GM12878 (cell line): ENCODE measurements around the gene GBGT1. TPM values are rescaled to one million over a fixed set of nuclear protein-coding genes. Genes with fewer than 3 reads are reported as not detected.

Experiments
- ATAC-seq: fragments of 200-7000 bp; cut with Tn5 transposase; 3 replicates; pipeline ENCODE4 v1.9.1; 2020; ENCODE audit warnings: mild to moderate bottlenecking, moderate library complexity
- BruUV-seq: library from RNA; stranded (reverse); fragments of 400-500 nt; replicated peaks from 2 replicates; lab custom pipeline; 2021; lab: Mats Ljungman, UMichigan
- CTCF ChIA-PET: fragments of 300-600 bp; sonication (Branson Sonifier 250); formaldehyde crosslinking; extraction: SDS; loops from one replicate; lab custom pipeline; 2021; ENCODE audit warnings: inconsistent platforms; lab: Yijun Ruan, JAX
- POLR2A ChIA-PET: fragments of 350-600 bp; formaldehyde crosslinking; extraction: SDS; loops from one replicate; lab custom pipeline; 2021; ENCODE audit warnings: inconsistent platforms; lab: Charles Lee
- RAD21 ChIA-PET: fragments of 300-600 bp; sonication (Branson Sonifier 250); formaldehyde crosslinking; loops from one replicate; lab custom pipeline; 2023; ENCODE audit warnings: antibody characterized with exemption; ENCODE audit not compliant: unreplicated experiment; lab: Charles Lee
- SMC1A ChIA-PET: fragments of 300-600 bp; sonication (Branson Sonifier 250); formaldehyde crosslinking; loops from one replicate; lab custom pipeline; 2023; ENCODE audit not compliant: unreplicated experiment, uncharacterized antibody; lab: Charles Lee
- DNase-seq: peaks from one replicate; pipeline ENCODE4 v3.0.0-alpha.2; 2011; ENCODE audit warnings: low read depth, low spot score
- FAIRE-seq: peaks from 3 replicates; lab custom pipeline; 2011; peaks lifted over from hg19 to GRCh38; lab: Jason Lieb, UNC
- H2AFZ ChIP-seq: 2 replicates; pipeline ENCODE4 v1.6.0; 2011; ENCODE audit warnings: low read depth, low read length, control low read depth; ENCODE audit not compliant: control insufficient read depth
- H3K27ac ChIP-seq: 2 replicates; pipeline ENCODE4 v1.5.1; 2011; ENCODE audit warnings: control low read depth; ENCODE audit not compliant: control insufficient read depth, insufficient read depth
- H3K27me3 ChIP-seq, 2 experiments: replicated peaks in 1 of 2; 2 replicates each; pipeline versions ENCODE4 v1.6.0 to v1.6.1; 2011; ENCODE audit warnings: low read length in 1 of 2; ENCODE audit not compliant: control insufficient read depth in 2 of 2, insufficient read depth in 2 of 2
- H3K36me3 ChIP-seq, 2 experiments: 2 replicates each; pipeline ENCODE4 v1.5.1; 2011; ENCODE audit warnings: low read length in 1 of 2; ENCODE audit not compliant: control insufficient read depth in 2 of 2, insufficient read depth in 2 of 2
- H3K4me1 ChIP-seq: 2 replicates; pipeline ENCODE4 v1.6.1; 2011; ENCODE audit warnings: mild to moderate bottlenecking, low read length, moderate library complexity, mixed read lengths; ENCODE audit not compliant: control insufficient read depth, insufficient read depth
- H3K4me2 ChIP-seq: 2 replicates; pipeline ENCODE4 v1.6.0; 2011; ENCODE audit warnings: control low read depth; ENCODE audit not compliant: control insufficient read depth, insufficient read depth
- H3K4me3 ChIP-seq: fragments of 200-600 bp; sonication (generic); 2 replicates; pipeline ENCODE4 v1.5.1; 2016
- H3K79me2 ChIP-seq: 2 replicates; pipeline ENCODE4 v1.6.0; 2011; ENCODE audit warnings: low read length; ENCODE audit not compliant: control insufficient read depth, insufficient read depth
- H3K9ac ChIP-seq: 2 replicates; pipeline ENCODE4 v1.8.0; 2011; ENCODE audit warnings: low read length, control low read depth, mixed read lengths; ENCODE audit not compliant: control insufficient read depth, insufficient read depth
- H3K9me3 ChIP-seq: replicated peaks from 3 replicates; pipeline ENCODE4 v1.5.1; 2011; ENCODE audit warnings: mild to moderate bottlenecking, low read length; ENCODE audit not compliant: control insufficient read depth, insufficient read depth
- H4K20me1 ChIP-seq: 2 replicates; pipeline ENCODE4 v1.6.0; 2011; ENCODE audit not compliant: control insufficient read depth, insufficient read depth
- ATF7 ChIP-seq: fragments of 450-650 bp; IDR thresholded peaks from 2 replicates; pipeline ENCODE4 v1.6.1; 2016; ENCODE audit warnings: low read depth, mild to moderate bottlenecking
- BHLHE40 ChIP-seq, 2 experiments: fragments of 450-650 bp in 1 of 2; IDR thresholded peaks; 2 replicates each; pipeline ENCODE4 v1.6.1; 2011 to 2017; ENCODE audit warnings: low read depth in 2 of 2, borderline replicate concordance in 1 of 2, improper control_type of control experiment in 1 of 2, low read length in 1 of 2, mild to moderate bottlenecking in 1 of 2
- BRCA1 ChIP-seq: IDR thresholded peaks from 2 replicates; pipeline ENCODE4 v1.6.1; 2011; ENCODE audit warnings: low read depth, low read length, improper control_type of control experiment
- CREM ChIP-seq: IDR thresholded peaks from 2 replicates; pipeline ENCODE4 v1.6.1; 2014; ENCODE audit warnings: antibody characterized with exemption, low read depth
- EGR1 ChIP-seq, 2 experiments: IDR thresholded peaks; 1 replicate in 1 of 2; 2 replicates in 1 of 2; pipeline ENCODE4 v1.6.1; 2011 to 2012; ENCODE audit warnings: low read depth in 2 of 2, low read length in 2 of 2, borderline replicate concordance in 1 of 2, mild to moderate bottlenecking in 1 of 2, moderate library complexity in 1 of 2
- LARP7 ChIP-seq: fragments of 450-650 bp; IDR thresholded peaks from 2 replicates; pipeline ENCODE4 v1.6.1; 2017; ENCODE audit warnings: mild to moderate bottlenecking
- NR2F1 ChIP-seq: fragments of 450-650 bp; conservative IDR thresholded peaks from 2 replicates; pipeline ENCODE4 v1.6.1; 2017; ENCODE audit warnings: mild to moderate bottlenecking
- NRF1 ChIP-seq: conservative IDR thresholded peaks from 2 replicates; pipeline ENCODE4 v1.6.1; 2011; ENCODE audit warnings: mild to moderate bottlenecking, low read depth, low read length, improper control_type of control experiment
- RAD21 ChIP-seq: IDR thresholded peaks from 2 replicates; pipeline ENCODE4 v1.6.1; 2011; ENCODE audit warnings: mild to moderate bottlenecking, low read depth, low read length, moderate library complexity; ENCODE audit not compliant: insufficient read depth
- SIN3A ChIP-seq: IDR thresholded peaks from 2 replicates; pipeline ENCODE4 v1.6.1; 2012; ENCODE audit warnings: low read depth, low read length, improper control_type of control experiment
- SMC3 ChIP-seq: IDR thresholded peaks from 2 replicates; pipeline ENCODE4 v1.6.1; 2011; ENCODE audit warnings: low read length, improper control_type of control experiment, borderline replicate concordance
- YY1 ChIP-seq: IDR thresholded peaks from 2 replicates; pipeline ENCODE4 v1.6.1; 2011; ENCODE audit warnings: low read depth, mild to moderate bottlenecking, low read length
- WGBS: methylation state at CpG from one replicate; pipeline ENCODE4 v1.1.6; 2016; ENCODE audit warnings: low lambda C conversion rate; ENCODE audit not compliant: insufficient replicate concordance, insufficient coverage; ENCODE audit errors: missing lambda C conversion rate; 5-methylcytosine and 5-hydroxymethylcytosine counted together
- in situ Hi-C: fragments of 300-500 bp; cut with MboI; formaldehyde crosslinking; loops from 9 replicates; pipeline ENCODE4 v1.14.3; 2018; ENCODE audit warnings: mixed read lengths
- intact Hi-C: fragments of 100-400 bp; cut with micrococcal nuclease; formaldehyde crosslinking; loops from one replicate; pipeline ENCODE4 v1.14.2; 2022; ENCODE audit not compliant: unreplicated experiment
- polyA plus RNA-seq, 11 experiments: library from polyadenylated mRNA; depleted of rRNA in 4 of 11; unstranded in 6 of 11; stranded (reverse) in 5 of 11; fragments of >200 nt; fragmentation: Nextera tagmentation in 4 of 11; fragmentation: Illumina TruSeq in 1 of 11; extraction: Ambion mirVana in 4 of 11; extraction: Trizol in 1 of 11; gene quantifications; 1 replicate in 1 of 11; 2 replicates in 10 of 11; pipeline versions ENCODE4 v1.2.1 to v1.2.3, GENCODE V29; 2011 to 2016; ENCODE audit warnings: inconsistent platforms in 2 of 11, missing spikeins in 2 of 11, low read depth in 1 of 11
- total RNA-seq, 4 experiments: library from RNA; depleted of rRNA in 3 of 4; stranded (reverse); fragments of >200 nt in 3 of 4; fragmentation: Illumina TruSeq in 1 of 4; extraction: Trizol in 1 of 4; gene quantifications; 2 replicates each; pipeline versions ENCODE4 v1.2.1 to v1.2.3, GENCODE V29; 2013 to 2021
- TF ChIP-seq, protein P1 (sequence below): fragments of 450-650 bp; IDR thresholded peaks from 2 replicates; pipeline ENCODE4 v1.6.1; 2018; ENCODE audit warnings: mild to moderate bottlenecking, low read depth, moderate library complexity; ENCODE audit not compliant: partially characterized antibody
- TF ChIP-seq, protein P2 (sequence below), 3 experiments: IDR thresholded peaks in 2 of 3; conservative IDR thresholded peaks in 1 of 3; 2 replicates each; pipeline ENCODE4 v1.5.1; 2011; ENCODE audit warnings: low read depth in 3 of 3, low read length in 3 of 3, mild to moderate bottlenecking in 3 of 3, control low read depth in 2 of 3, moderate library complexity in 2 of 3, inconsistent platforms in 1 of 3, mixed read lengths in 1 of 3; ENCODE audit not compliant: control insufficient read depth in 2 of 3, insufficient read depth in 1 of 3; ENCODE audit errors: extremely low read depth in 1 of 3
- TF ChIP-seq, protein P3 (sequence below): IDR thresholded peaks from 2 replicates; pipeline ENCODE4 v1.6.1; 2011; ENCODE audit warnings: mild to moderate bottlenecking, low read depth, low read length, moderate library complexity; ENCODE audit not compliant: insufficient replicate concordance

The GBGT1 gene
- total and polyA plus RNA-seq, 10 of the 15 experiments (the other 5 are each of a cell fraction or from before 2014, with no cell fraction given), result 0.08 to 1.9 (median 0.49) TPM

DNA sequence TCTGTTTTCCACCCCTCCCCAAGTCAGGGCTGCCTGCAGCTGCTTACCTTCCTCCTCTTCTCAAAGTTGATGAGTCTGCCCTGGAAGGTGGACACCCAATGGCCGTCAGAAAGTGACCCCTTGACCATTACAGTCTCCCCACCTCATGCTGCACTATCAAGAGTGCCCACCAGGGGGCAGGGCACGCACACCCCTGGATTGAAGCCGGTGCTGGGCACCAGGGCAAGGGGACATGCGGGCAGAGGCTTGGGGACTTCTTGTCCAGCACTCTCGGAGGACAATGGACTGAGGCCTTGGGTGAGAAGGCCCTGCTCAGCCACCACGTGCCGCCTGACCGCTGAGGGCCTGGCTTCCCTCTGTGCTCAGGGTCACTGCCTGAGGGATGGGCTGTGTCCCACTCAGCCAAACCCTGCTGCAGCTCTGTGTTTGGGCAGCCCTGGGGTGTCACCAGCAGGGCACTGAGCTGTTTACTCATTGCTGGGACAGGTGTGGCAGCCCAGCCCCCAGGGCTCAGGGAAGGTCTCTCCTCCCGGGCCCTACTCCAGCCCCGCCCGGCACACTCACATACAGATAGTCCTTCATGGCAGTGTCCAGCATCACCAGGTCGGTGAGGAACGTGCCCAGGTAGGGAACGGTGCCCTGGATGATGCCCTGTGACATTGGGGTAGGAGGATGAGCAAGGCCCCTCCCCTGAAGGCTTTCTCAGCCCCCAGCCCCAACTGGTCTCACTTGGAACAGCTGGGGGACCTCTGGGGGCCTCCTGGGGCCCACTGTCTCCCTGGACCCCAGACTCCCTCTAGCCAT lies 60.3 kb downstream of the GBGT1 start:
- in situ Hi-C loops, result no loop called here

More for the DNA sequence above, 60.3 kb downstream of the GBGT1 start:
- Histone ChIP-seq H3K4me3 (no peak overlapping the region), H3K27ac (no peak overlapping the region), H3K4me2 (no peak overlapping the region), H3K9ac (no peak overlapping the region), H3K4me1 (no peaks in the 10 kb centered on the region), H3K27me3 (no peaks in the 10 kb centered on the region), H2AFZ (no peak overlapping the region), H4K20me1 (no peaks in the 10 kb centered on the region), H3K36me3 (peaks cover 30 to 38% of the 10 kb centered on the region in 2 experiments), H3K79me2 (no peaks in the 10 kb centered on the region), H3K9me3 (no peaks in the 10 kb centered on the region; the same call in 2 of the 3 replicates)
- ATAC-seq (peak; percentile 88), DNase-seq (no peak), FAIRE-seq (no peak)
- intact Hi-C loops, result loop anchor here (1.0 kb wide), 2 partner anchors 41 to 77 kb away; no protein-coding TSS in a partner anchor
- ChIA-PET RAD21 (interaction anchor here (1.0 to 3.7 kb wide), 4 partner anchors 11 to 44 kb away, joined by 3 to 25 read pairs (median 6); no protein-coding TSS in a partner anchor), SMC1A (interaction anchor here (1.3 to 3.4 kb wide), 2 partner anchors 11 to 40 kb away, joined by 6 to 16 read pairs; no protein-coding TSS in a partner anchor), CTCF (interaction anchor here (0.7 to 22.5 kb wide), 3 partner anchors 12 to 43 kb away, joined by 3 to 401 read pairs (median 29); no protein-coding TSS in a partner anchor), POLR2A (interaction anchor here (1.0 to 2.4 kb wide), 2 partner anchors 41 to 54 kb away, joined by 3 to 10 read pairs; no protein-coding TSS in a partner anchor)
- BruUV-seq, result no TSS peak
- TF ChIP-seq LARP7, result peak; percentile 49; the same call in 1 of the 2 replicates
- no peak for TF ChIP-seq EGR1 (IDR thresholded peaks at IDR 0.05; ENCODE audit: borderline replicate concordance in 1 of 2, low read depth in 2 of 2, low read length in 2 of 2)
- no peak for TF ChIP-seq CREM
- TF ChIP-seq, protein P1, sequence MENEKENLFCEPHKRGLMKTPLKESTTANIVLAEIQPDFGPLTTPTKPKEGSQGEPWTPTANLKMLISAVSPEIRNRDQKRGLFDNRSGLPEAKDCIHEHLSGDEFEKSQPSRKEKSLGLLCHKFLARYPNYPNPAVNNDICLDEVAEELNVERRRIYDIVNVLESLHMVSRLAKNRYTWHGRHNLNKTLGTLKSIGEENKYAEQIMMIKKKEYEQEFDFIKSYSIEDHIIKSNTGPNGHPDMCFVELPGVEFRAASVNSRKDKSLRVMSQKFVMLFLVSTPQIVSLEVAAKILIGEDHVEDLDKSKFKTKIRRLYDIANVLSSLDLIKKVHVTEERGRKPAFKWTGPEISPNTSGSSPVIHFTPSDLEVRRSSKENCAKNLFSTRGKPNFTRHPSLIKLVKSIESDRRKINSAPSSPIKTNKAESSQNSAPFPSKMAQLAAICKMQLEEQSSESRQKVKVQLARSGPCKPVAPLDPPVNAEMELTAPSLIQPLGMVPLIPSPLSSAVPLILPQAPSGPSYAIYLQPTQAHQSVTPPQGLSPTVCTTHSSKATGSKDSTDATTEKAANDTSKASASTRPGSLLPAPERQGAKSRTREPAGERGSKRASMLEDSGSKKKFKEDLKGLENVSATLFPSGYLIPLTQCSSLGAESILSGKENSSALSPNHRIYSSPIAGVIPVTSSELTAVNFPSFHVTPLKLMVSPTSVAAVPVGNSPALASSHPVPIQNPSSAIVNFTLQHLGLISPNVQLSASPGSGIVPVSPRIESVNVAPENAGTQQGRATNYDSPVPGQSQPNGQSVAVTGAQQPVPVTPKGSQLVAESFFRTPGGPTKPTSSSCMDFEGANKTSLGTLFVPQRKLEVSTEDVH, result no peak
- TF ChIP-seq, protein P2, sequence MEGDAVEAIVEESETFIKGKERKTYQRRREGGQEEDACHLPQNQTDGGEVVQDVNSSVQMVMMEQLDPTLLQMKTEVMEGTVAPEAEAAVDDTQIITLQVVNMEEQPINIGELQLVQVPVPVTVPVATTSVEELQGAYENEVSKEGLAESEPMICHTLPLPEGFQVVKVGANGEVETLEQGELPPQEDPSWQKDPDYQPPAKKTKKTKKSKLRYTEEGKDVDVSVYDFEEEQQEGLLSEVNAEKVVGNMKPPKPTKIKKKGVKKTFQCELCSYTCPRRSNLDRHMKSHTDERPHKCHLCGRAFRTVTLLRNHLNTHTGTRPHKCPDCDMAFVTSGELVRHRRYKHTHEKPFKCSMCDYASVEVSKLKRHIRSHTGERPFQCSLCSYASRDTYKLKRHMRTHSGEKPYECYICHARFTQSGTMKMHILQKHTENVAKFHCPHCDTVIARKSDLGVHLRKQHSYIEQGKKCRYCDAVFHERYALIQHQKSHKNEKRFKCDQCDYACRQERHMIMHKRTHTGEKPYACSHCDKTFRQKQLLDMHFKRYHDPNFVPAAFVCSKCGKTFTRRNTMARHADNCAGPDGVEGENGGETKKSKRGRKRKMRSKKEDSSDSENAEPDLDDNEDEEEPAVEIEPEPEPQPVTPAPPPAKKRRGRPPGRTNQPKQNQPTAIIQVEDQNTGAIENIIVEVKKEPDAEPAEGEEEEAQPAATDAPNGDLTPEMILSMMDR (IDR thresholded peaks at IDR 0.05 in 2 of 3, conservative IDR thresholded peaks at IDR 0.05 in 1 of 3; ENCODE audit: control insufficient read depth in 2 of 3, extremely low read depth in 1 of 3, insufficient read depth in 1 of 3, low read depth in 3 of 3, low read length in 3 of 3), result peak; percentile 94 to 96 (median 95)
- TF ChIP-seq, protein P3, sequence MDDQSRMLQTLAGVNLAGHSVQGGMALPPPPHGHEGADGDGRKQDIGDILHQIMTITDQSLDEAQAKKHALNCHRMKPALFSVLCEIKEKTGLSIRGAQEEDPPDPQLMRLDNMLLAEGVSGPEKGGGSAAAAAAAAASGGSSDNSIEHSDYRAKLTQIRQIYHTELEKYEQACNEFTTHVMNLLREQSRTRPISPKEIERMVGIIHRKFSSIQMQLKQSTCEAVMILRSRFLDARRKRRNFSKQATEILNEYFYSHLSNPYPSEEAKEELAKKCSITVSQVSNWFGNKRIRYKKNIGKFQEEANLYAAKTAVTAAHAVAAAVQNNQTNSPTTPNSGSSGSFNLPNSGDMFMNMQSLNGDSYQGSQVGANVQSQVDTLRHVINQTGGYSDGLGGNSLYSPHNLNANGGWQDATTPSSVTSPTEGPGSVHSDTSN, result no peak
- peak; percentile 95 for TF ChIP-seq RAD21
- TF ChIP-seq YY1, result peak; percentile 66; the same call in 1 of the 2 replicates
- TF ChIP-seq BHLHE40 (IDR thresholded peaks at IDR 0.05; ENCODE audit: borderline replicate concordance in 1 of 2, low read depth in 2 of 2, low read length in 1 of 2), result peak in 1 of 2 experiments; percentile 12; a peak in 1 of 4 replicates
- TF ChIP-seq BRCA1, result no peak
- TF ChIP-seq NR2F1, result peak; percentile 48
- TF ChIP-seq SMC3, result peak; percentile 93
- TF ChIP-seq ATF7, result no peak
- TF ChIP-seq NRF1, result no peak
- no peak for TF ChIP-seq SIN3A
- 46% methylated on average over 14 of the region's 14 CpGs for WGBS
